ENCODE measurements around the gene ITGB8.

The ITGB8 gene

GRCh38 chr7:20459419-20459818 lies 128.7 kb downstream of the ITGB8 start:
- no peak for FAIRE-seq
- DNase-seq (ENCODE audit: insufficient read length, low spot score): no peak
- TF ChIP-seq POU2F2 (IDR thresholded peaks at IDR 0.05; ENCODE audit: low read depth, low read length) (no peak), POLR2AphosphoS5 (IDR thresholded peaks at IDR 0.05; ENCODE audit: low read depth, low read length) (no peak), PAX5 (IDR thresholded peaks at IDR 0.05; ENCODE audit: insufficient read depth, low read length, severe bottlenecking) (no peak), TAF1 (IDR thresholded peaks at IDR 0.05; ENCODE audit: low read depth, low read length) (no peak), POLR2A (IDR thresholded peaks at IDR 0.05; ENCODE audit: low read depth, low read length) (no peak), SPI1 (IDR thresholded peaks at IDR 0.05; ENCODE audit: low read depth, low read length) (no peak)

- TF ChIP-seq POU2F2 (IDR thresholded peaks at IDR 0.05; ENCODE audit: low read depth, low read length): no peak
- no peak for TF ChIP-seq PAX5 (IDR thresholded peaks at IDR 0.05; ENCODE audit: insufficient read depth, low read length, severe bottlenecking)
- no peak for TF ChIP-seq TAF1 (IDR thresholded peaks at IDR 0.05; ENCODE audit: low read depth, low read length)
- no peak for TF ChIP-seq POLR2A (IDR thresholded peaks at IDR 0.05; ENCODE audit: low read depth, low read length)
- TF ChIP-seq SPI1 (IDR thresholded peaks at IDR 0.05; ENCODE audit: low read depth, low read length): no peak
- no peak for DNase-seq (ENCODE audit: insufficient read length, low spot score)
- FAIRE-seq: no peak
Measured at GRCh38 chr7:20464891-20465290, 134.2 kb downstream of the ITGB8 start.

All from GM12891 (cell line).